Stimulated activated memory B cell treated with anti-CD40 and anti-IgM and Interleukin-4, amounts not matched to agents 10 μg/mL and 1 μg/mL and 100 μg/mL, for 72 hours (primary cell): Measurements from ENCODE around the gene KLHDC4.
"Not testable (repeated sequence)": the region's sequence is repeated elsewhere in the genome, so short reads cannot be mapped to it uniquely, and the experiment has no call there.

Experiments
- ATAC-seq: fragments of 150-1000 bp; cut with Tn5 transposase; 2 replicates; pipeline ENCODE4 v1.10.0; 2021
- H3K27ac Mint-ChIP-seq: one replicate; pipeline ENCODE4 v1.8.0; 2022; ENCODE audit warnings: mild to moderate bottlenecking, mixed read lengths
- H3K27me3 Mint-ChIP-seq: one replicate; pipeline ENCODE4 v1.8.0; 2022; ENCODE audit warnings: mixed read lengths
- H3K36me3 Mint-ChIP-seq: one replicate; pipeline ENCODE4 v1.8.0; 2022; ENCODE audit warnings: mixed read lengths
- H3K4me1 Mint-ChIP-seq: one replicate; pipeline ENCODE4 v1.8.0; 2022; ENCODE audit warnings: mixed read lengths
- H3K4me3 Mint-ChIP-seq: one replicate; pipeline ENCODE4 v1.8.0; 2022; ENCODE audit warnings: mild to moderate bottlenecking, moderate library complexity, mixed read lengths
- H3K9me3 Mint-ChIP-seq: one replicate; pipeline ENCODE4 v1.8.0; 2022; ENCODE audit warnings: mixed read lengths

KLHDC4 gene

DNA sequence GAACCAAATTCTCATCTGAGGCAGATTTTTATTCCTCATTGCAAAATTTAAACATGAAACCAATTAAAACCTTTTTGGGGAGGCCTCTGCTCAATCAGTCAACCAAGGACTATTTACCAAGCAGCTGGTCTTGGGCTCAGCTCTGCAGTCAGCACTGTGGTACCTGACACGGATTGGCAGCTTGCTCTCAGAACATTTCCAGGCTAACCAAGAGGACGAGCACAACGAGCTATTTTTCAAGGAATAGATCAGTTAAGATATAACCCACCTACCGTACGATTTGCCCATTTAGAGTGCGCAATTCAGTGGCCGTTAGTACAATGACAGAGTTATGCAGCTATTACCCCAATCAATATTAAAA lies 26.4 kb upstream of the KLHDC4 start:
- Mint-ChIP-seq H3K9me3 (no peaks in the 10 kb centered on the region), H3K36me3 (no peaks in the 10 kb centered on the region), H3K4me1 (no peaks in the 10 kb centered on the region), H3K27ac (no peak overlapping the region), H3K27me3 (no peaks in the 10 kb centered on the region), H3K4me3 (no peak overlapping the region)
- ATAC-seq: no peak

GRCh38 chr16:87791295-87792204 lies 25.8 kb upstream of the KLHDC4 start:
- ATAC-seq: no peak
- H3K36me3 Mint-ChIP-seq: no peaks in the 10 kb centered on the region
- no peak overlapping the region for H3K27ac Mint-ChIP-seq

GRCh38 chr16:87790292-87791100 lies 24.7 kb upstream of the KLHDC4 start:
- Mint-ChIP-seq H3K36me3 (no peaks in the 10 kb centered on the region), H3K27ac (no peak overlapping the region), H3K9me3 (no peaks in the 10 kb centered on the region), H3K4me3 (no peak overlapping the region), H3K27me3 (no peaks in the 10 kb centered on the region), H3K4me1 (no peaks in the 10 kb centered on the region)
- ATAC-seq: no peak

More at GRCh38 chr16:87791295-87792204, 25.8 kb upstream of the KLHDC4 start:
- H3K27me3 Mint-ChIP-seq: no peaks in the 10 kb centered on the region
- H3K4me1 Mint-ChIP-seq: no peaks in the 10 kb centered on the region
- H3K9me3 Mint-ChIP-seq: no peaks in the 10 kb centered on the region
- no peak overlapping the region for H3K4me3 Mint-ChIP-seq

GRCh38 chr16:87789437-87790291 lies 23.9 kb upstream of the KLHDC4 start:
- no peaks in the 10 kb centered on the region for H3K4me1 Mint-ChIP-seq
- no peaks in the 10 kb centered on the region for H3K9me3 Mint-ChIP-seq
- H3K27me3 Mint-ChIP-seq: no peaks in the 10 kb centered on the region
- ATAC-seq: no peak
- H3K4me3 Mint-ChIP-seq: no peak overlapping the region
- H3K36me3 Mint-ChIP-seq: no peaks in the 10 kb centered on the region
- no peak overlapping the region for H3K27ac Mint-ChIP-seq

DNA sequence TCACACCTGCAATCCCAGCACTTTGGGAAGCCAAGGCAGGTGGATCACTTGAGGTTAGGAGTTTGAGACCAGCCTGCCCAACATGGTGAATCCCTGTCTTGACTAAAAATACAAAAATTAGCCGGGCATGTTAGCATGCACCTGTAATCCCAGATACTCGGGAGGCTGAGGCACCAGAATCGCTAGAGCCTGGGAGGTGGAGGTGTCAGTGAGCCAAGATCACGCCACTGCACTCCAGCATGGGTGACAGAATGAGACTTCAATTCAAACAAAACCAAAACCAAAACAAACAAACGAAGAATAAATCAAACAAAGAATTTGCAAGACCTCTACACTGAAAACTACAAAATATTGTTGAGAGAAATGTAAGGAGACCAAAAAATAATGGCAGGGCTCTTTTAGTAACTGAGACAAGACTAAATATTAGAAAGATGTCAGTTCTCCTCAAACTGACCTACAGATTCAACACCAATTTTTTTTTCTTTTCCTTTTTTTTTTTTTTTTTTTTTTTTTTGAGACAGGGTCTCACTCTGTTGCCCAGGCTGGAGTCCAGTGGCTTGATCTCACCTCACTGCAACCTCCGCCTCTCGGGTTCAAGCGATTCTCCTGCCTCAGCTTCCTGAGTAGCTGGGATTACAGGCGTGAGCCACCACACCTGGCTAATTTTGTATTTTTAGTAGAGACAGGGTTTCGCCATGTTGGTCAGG lies 23.1 kb upstream of the KLHDC4 start:
- not testable (repeated sequence) for H3K4me1 Mint-ChIP-seq, H3K4me3 Mint-ChIP-seq, ATAC-seq, H3K27me3 Mint-ChIP-seq, H3K9me3 Mint-ChIP-seq, H3K27ac Mint-ChIP-seq, H3K36me3 Mint-ChIP-seq

GRCh38 chr16:87787451-87788091 lies 21.8 kb upstream of the KLHDC4 start:
- H3K4me3 Mint-ChIP-seq, H3K36me3 Mint-ChIP-seq, H3K27me3 Mint-ChIP-seq, ATAC-seq, H3K9me3 Mint-ChIP-seq, H3K4me1 Mint-ChIP-seq, H3K27ac Mint-ChIP-seq: not testable (repeated sequence)

DNA sequence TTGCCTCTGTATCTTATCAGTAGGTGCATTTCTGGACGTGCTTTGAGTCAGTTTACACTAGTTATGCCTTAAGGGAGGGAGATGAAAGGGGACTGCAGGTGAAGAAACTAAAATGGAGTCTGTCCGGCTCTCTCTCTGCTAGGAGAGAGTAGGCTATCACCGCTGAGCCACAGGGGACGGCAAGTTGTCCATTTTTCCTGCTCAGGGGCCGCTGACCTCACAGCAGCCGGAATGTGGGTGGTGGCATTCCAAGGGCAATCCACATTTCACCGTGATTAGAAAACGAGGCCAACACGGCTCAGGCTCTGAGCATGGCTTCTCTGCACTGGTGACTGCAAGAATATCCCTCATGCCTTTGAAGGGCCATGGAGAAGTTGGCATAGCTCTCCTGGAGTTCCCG lies 19.0 kb upstream of the KLHDC4 start:
- H3K27me3 Mint-ChIP-seq: no peaks in the 10 kb centered on the region
- ATAC-seq: no peak
- H3K4me3 Mint-ChIP-seq: no peak overlapping the region
- no peaks in the 10 kb centered on the region for H3K36me3 Mint-ChIP-seq
- no peaks in the 10 kb centered on the region for H3K9me3 Mint-ChIP-seq
- H3K4me1 Mint-ChIP-seq: peaks cover 18% of the 10 kb centered on the region
- H3K27ac Mint-ChIP-seq: no peak overlapping the region

GRCh38 chr16:87782033-87782432 lies 16.2 kb upstream of the KLHDC4 start:
- ATAC-seq: no peak
- no peak overlapping the region for H3K4me3 Mint-ChIP-seq
- H3K36me3 Mint-ChIP-seq: no peaks in the 10 kb centered on the region
- peaks cover 42% of the 10 kb centered on the region for H3K4me1 Mint-ChIP-seq
- H3K27ac Mint-ChIP-seq: no peak overlapping the region
- H3K9me3 Mint-ChIP-seq: no peaks in the 10 kb centered on the region
- H3K27me3 Mint-ChIP-seq: no peaks in the 10 kb centered on the region

DNA sequence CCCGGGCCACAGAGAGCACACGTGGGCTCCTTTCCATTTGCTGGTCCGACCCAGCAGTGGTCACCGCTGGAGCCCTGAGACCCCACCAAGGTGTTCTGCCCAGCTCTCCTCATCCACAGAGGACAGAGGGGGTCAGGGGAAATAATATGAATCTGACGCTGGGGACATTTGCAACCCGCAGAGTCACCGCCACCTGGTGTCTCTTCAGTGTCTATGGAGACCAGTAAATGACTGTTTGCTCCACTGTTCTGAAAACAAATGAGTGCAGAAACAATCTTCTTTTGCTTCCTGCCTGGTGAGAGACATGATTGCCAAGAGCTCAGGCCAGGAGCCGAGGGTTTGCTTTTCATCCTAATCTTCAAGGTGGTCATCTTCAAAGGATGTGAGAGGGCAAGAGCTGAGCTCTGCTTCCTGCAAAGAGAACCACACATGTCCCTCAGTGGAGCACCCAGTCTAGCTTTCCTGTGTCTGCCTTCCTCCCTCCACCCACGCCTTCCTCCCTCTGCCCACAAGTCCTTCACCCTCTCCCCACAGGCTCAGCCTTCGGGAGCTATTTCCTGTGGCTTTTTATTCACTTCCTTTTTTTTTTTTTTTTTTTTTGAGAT lies 14.7 kb upstream of the KLHDC4 start:
- ATAC-seq: peak; percentile 57
- no peaks in the 10 kb centered on the region for H3K36me3 Mint-ChIP-seq
- H3K27me3 Mint-ChIP-seq: no peaks in the 10 kb centered on the region
- H3K4me1 Mint-ChIP-seq: peaks cover 42% of the 10 kb centered on the region
- H3K27ac Mint-ChIP-seq: peak overlapping the region; percentile 89
- no peaks in the 10 kb centered on the region for H3K9me3 Mint-ChIP-seq
- peak overlapping the region; percentile 52 for H3K4me3 Mint-ChIP-seq

- peak; percentile 89 for ATAC-seq
- Mint-ChIP-seq H3K27ac (peak overlapping the region; percentile 85), H3K9me3 (no peaks in the 10 kb centered on the region), H3K4me3 (peak overlapping the region; percentile 31), H3K27me3 (peaks cover 4% of the 10 kb centered on the region), H3K4me1 (peaks cover 42% of the 10 kb centered on the region), H3K36me3 (no peaks in the 10 kb centered on the region)
These were observed 13.2 kb upstream of the KLHDC4 start for GRCh38 chr16:87778830-87779579.

- peak overlapping the region; percentile 73 for H3K4me3 Mint-ChIP-seq
- H3K9me3 Mint-ChIP-seq: no peaks in the 10 kb centered on the region
- H3K27ac Mint-ChIP-seq: peak overlapping the region; percentile 85
- no peak for ATAC-seq
- peaks cover 10% of the 10 kb centered on the region for H3K27me3 Mint-ChIP-seq
- no peaks in the 10 kb centered on the region for H3K36me3 Mint-ChIP-seq
- H3K4me1 Mint-ChIP-seq: peaks cover 42% of the 10 kb centered on the region
These were observed 12.7 kb upstream of the KLHDC4 start for GRCh38 chr16:87778476-87778829.

DNA sequence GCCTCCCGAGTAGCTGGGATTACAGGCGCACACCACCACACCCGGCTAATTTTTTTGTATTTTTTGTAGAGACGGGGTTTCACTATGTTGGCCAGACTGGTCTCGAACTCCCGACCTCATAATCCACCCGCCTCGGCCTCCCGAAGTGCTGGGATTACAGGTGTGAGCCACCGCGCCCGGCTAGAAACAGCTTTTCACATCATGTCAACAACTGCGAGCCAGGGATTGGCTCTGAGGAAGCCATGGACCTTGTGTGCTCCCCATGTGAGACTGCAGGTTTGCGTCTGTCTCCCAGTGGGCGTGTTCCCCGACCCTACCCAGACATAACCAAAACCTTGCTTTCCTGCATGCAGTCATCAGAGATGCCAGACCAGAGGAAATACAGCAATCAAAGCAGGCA lies 8.1 kb upstream of the KLHDC4 start:
- H3K9me3 Mint-ChIP-seq, H3K27ac Mint-ChIP-seq, ATAC-seq, H3K4me3 Mint-ChIP-seq, H3K36me3 Mint-ChIP-seq: not testable (repeated sequence)
- Mint-ChIP-seq H3K27me3 (peaks cover 25% of the 10 kb centered on the region), H3K4me1 (peaks cover 17% of the 10 kb centered on the region)

GRCh38 chr16:87767456-87767855 lies 1.7 kb upstream of the KLHDC4 start:
- peak overlapping the region; percentile 99 for H3K27ac Mint-ChIP-seq
- not testable (repeated sequence) for H3K27me3 Mint-ChIP-seq, H3K9me3 Mint-ChIP-seq, H3K4me3 Mint-ChIP-seq, ATAC-seq, H3K36me3 Mint-ChIP-seq
- peaks cover 38% of the 10 kb centered on the region for H3K4me1 Mint-ChIP-seq
